CD8-positive, alpha-beta memory T cell (primary cell): ENCODE measurements around the gene PRELID2. TPM values are rescaled to one million over a fixed set of nuclear protein-coding genes. Genes with fewer than 3 reads are reported as not detected.

Source experiments
- CTCF ChIA-PET: fragments of 350-600 bp; sonication (Branson Sonifier 250); formaldehyde crosslinking; loops from one replicate; lab custom pipeline; 2021; ENCODE audit warnings: antibody characterized with exemption; lab: Charles Lee
- POLR2A ChIA-PET: fragments of 350-600 bp; sonication (Branson Sonifier 250); formaldehyde crosslinking; loops from one replicate; lab custom pipeline; 2021; ENCODE audit warnings: antibody characterized with exemption; lab: Charles Lee
- DNase-seq, 5 donors: peaks; one replicate each; pipeline versions ENCODE4 v3.0.0 to v3.0.0-alpha.2; 2020 to 2022; ENCODE audit warnings: mixed read lengths in 1 of 5
- H3K27ac ChIP-seq: one replicate; pipeline ENCODE4 v1.7.0; 2013; ENCODE audit warnings: low read depth, mild to moderate bottlenecking, low read length, moderate library complexity
- H3K27me3 ChIP-seq: 2 replicates; pipeline ENCODE4 v1.7.0; 2013; ENCODE audit warnings: low read length, mild to moderate bottlenecking; ENCODE audit not compliant: insufficient read depth, poor library complexity, severe bottlenecking
- H3K36me3 ChIP-seq: 2 replicates; pipeline ENCODE4 v1.7.0; 2013; ENCODE audit warnings: mild to moderate bottlenecking, low read length, moderate library complexity; ENCODE audit not compliant: insufficient read depth
- H3K4me1 ChIP-seq: 2 replicates; pipeline ENCODE4 v1.7.0; 2013; ENCODE audit warnings: mild to moderate bottlenecking, low read length, moderate library complexity; ENCODE audit not compliant: insufficient read depth
- H3K4me3 ChIP-seq: 2 replicates; pipeline ENCODE4 v1.7.0; 2013; ENCODE audit warnings: mild to moderate bottlenecking, low read length
- H3K9me3 ChIP-seq: 2 replicates; pipeline ENCODE4 v1.7.0; 2013; ENCODE audit warnings: mild to moderate bottlenecking, low read length
- H3K27ac Mint-ChIP-seq, 8 donors: one replicate each; pipeline ENCODE4 v1.8.0; 2020 to 2021; ENCODE audit warnings: mixed read lengths in 8 of 8, mild to moderate bottlenecking in 6 of 8, inconsistent platforms in 3 of 8, moderate library complexity in 3 of 8
- H3K27me3 Mint-ChIP-seq, 2 donors: one replicate each; pipeline ENCODE4 v1.8.0; 2020 to 2021; ENCODE audit warnings: mixed read lengths in 2 of 2, mild to moderate bottlenecking in 1 of 2, moderate library complexity in 1 of 2
- H3K36me3 Mint-ChIP-seq, 3 donors: one replicate each; pipeline ENCODE4 v1.8.0; 2020 to 2021; ENCODE audit warnings: mixed read lengths in 3 of 3, inconsistent platforms in 1 of 3, mild to moderate bottlenecking in 1 of 3
- H3K4me1 Mint-ChIP-seq, 3 donors: one replicate each; pipeline ENCODE4 v1.8.0; 2020 to 2021; ENCODE audit warnings: mixed read lengths in 3 of 3, inconsistent platforms in 1 of 3, mild to moderate bottlenecking in 1 of 3
- H3K4me3 Mint-ChIP-seq, 7 donors: one replicate each; pipeline ENCODE4 v1.8.0; 2020 to 2021; ENCODE audit warnings: mixed read lengths in 7 of 7, mild to moderate bottlenecking in 6 of 7, moderate library complexity in 4 of 7, inconsistent platforms in 2 of 7
- H3K9me3 Mint-ChIP-seq, 5 donors: one replicate each; pipeline ENCODE4 v1.8.0; 2020 to 2022; ENCODE audit warnings: mixed read lengths in 5 of 5, mild to moderate bottlenecking in 3 of 5, moderate library complexity in 2 of 5, inconsistent platforms in 1 of 5
- polyA plus RNA-seq: library from polyadenylated mRNA; unstranded; fragments of 300-500 nt; fragmentation: Illumina TruSeq; gene quantifications from one replicate; pipeline ENCODE4 v1.2.3, GENCODE V29; 2021
- total RNA-seq, 2 experiments: library from RNA; stranded (reverse); gene quantifications; one replicate each; pipeline ENCODE4 v1.2.3, GENCODE V29; 2021

The PRELID2 gene
- total and polyA plus RNA-seq, 3 experiments from 2014 or later = 0.92 to 1.6 (median 1.2) TPM

GRCh38 chr5:145780982-145781381 lies 54.2 kb downstream of the PRELID2 start:
- H3K9me3 Mint-ChIP-seq = no peaks in the 10 kb centered on the region
- H3K9me3 ChIP-seq = no peaks in the 10 kb centered on the region
- no peak overlapping the region for H3K27ac Mint-ChIP-seq
- no peaks in the 10 kb centered on the region for H3K36me3 Mint-ChIP-seq
- H3K4me1 ChIP-seq = no peaks in the 10 kb centered on the region
- H3K27me3 ChIP-seq = no peaks in the 10 kb centered on the region
- no peaks in the 10 kb centered on the region for H3K4me1 Mint-ChIP-seq
- no peak overlapping the region for H3K4me3 Mint-ChIP-seq
- no peak overlapping the region for H3K27ac ChIP-seq
- no peaks in the 10 kb centered on the region for H3K36me3 ChIP-seq
- no peaks in the 10 kb centered on the region for H3K27me3 Mint-ChIP-seq
- CTCF ChIA-PET = no interaction called here
- H3K4me3 ChIP-seq = no peak overlapping the region
- POLR2A ChIA-PET = no interaction called here
- no peak for DNase-seq

GRCh38 chr5:145778144-145778900 lies 56.8 kb downstream of the PRELID2 start:
- no peaks in the 10 kb centered on the region for H3K36me3 ChIP-seq
- no peak overlapping the region for H3K4me3 Mint-ChIP-seq
- H3K4me1 Mint-ChIP-seq = no peaks in the 10 kb centered on the region
- no peak overlapping the region for H3K27ac ChIP-seq
- H3K27ac Mint-ChIP-seq = no peak overlapping the region
- ChIA-PET POLR2A (no interaction called here), CTCF (no interaction called here)
- H3K9me3 ChIP-seq = no peaks in the 10 kb centered on the region
- H3K27me3 Mint-ChIP-seq = no peaks in the 10 kb centered on the region
- H3K4me1 ChIP-seq = no peaks in the 10 kb centered on the region
- no peak for DNase-seq
- no peaks in the 10 kb centered on the region for H3K9me3 Mint-ChIP-seq
- H3K27me3 ChIP-seq = no peaks in the 10 kb centered on the region
- no peaks in the 10 kb centered on the region for H3K36me3 Mint-ChIP-seq
- H3K4me3 ChIP-seq = no peak overlapping the region

- POLR2A ChIA-PET = no interaction called here
- CTCF ChIA-PET = no interaction called here
- Mint-ChIP-seq H3K27ac (no peak overlapping the region), H3K4me1 (no peaks in the 10 kb centered on the region), H3K9me3 (no peaks in the 10 kb centered on the region), H3K27me3 (no peaks in the 10 kb centered on the region), H3K36me3 (no peaks in the 10 kb centered on the region), H3K4me3 (no peak overlapping the region)
- Histone ChIP-seq H3K27me3 (no peaks in the 10 kb centered on the region), H3K36me3 (no peaks in the 10 kb centered on the region), H3K4me3 (no peak overlapping the region), H3K9me3 (no peaks in the 10 kb centered on the region), H3K27ac (no peak overlapping the region), H3K4me1 (no peaks in the 10 kb centered on the region)
- no peak for DNase-seq
Observed at GRCh38 chr5:145777445-145778063, 57.6 kb downstream of the PRELID2 start.

- H3K4me3 ChIP-seq = no peak overlapping the region
- no peaks in the 10 kb centered on the region for H3K4me1 ChIP-seq
- no peak overlapping the region for H3K27ac ChIP-seq
- Mint-ChIP-seq H3K9me3 (no peaks in the 10 kb centered on the region), H3K27ac (no peak overlapping the region), H3K27me3 (no peaks in the 10 kb centered on the region), H3K4me3 (no peak overlapping the region), H3K4me1 (no peaks in the 10 kb centered on the region), H3K36me3 (no peaks in the 10 kb centered on the region)
- DNase-seq = no peak
- no peaks in the 10 kb centered on the region for H3K36me3 ChIP-seq
- H3K27me3 ChIP-seq = no peaks in the 10 kb centered on the region
- CTCF ChIA-PET = no interaction called here
- POLR2A ChIA-PET = no interaction called here
- H3K9me3 ChIP-seq = no peaks in the 10 kb centered on the region
Observed at GRCh38 chr5:145776886-145777285, 58.3 kb downstream of the PRELID2 start.

GRCh38 chr5:145775893-145776444 lies 59.2 kb downstream of the PRELID2 start:
- no peak overlapping the region for H3K4me3 ChIP-seq
- H3K4me1 Mint-ChIP-seq = no peaks in the 10 kb centered on the region
- DNase-seq = no peak
- POLR2A ChIA-PET = no interaction called here
- no peak overlapping the region for H3K4me3 Mint-ChIP-seq
- H3K9me3 ChIP-seq = no peaks in the 10 kb centered on the region
- CTCF ChIA-PET = no interaction called here
- H3K9me3 Mint-ChIP-seq = peaks cover 0 to 4% (median 0%) of the 10 kb centered on the region in 5 donors
- H3K27ac ChIP-seq = no peak overlapping the region
- peaks cover 0 to 2% (median 0%) of the 10 kb centered on the region in 3 donors for H3K36me3 Mint-ChIP-seq
- no peaks in the 10 kb centered on the region for H3K27me3 ChIP-seq
- H3K27me3 Mint-ChIP-seq = no peaks in the 10 kb centered on the region
- H3K4me1 ChIP-seq = no peaks in the 10 kb centered on the region
- H3K36me3 ChIP-seq = no peaks in the 10 kb centered on the region
- H3K27ac Mint-ChIP-seq = no peak overlapping the region

- ChIA-PET POLR2A (no interaction called here), CTCF (no interaction called here)
- H3K27me3 ChIP-seq = no peaks in the 10 kb centered on the region
- Mint-ChIP-seq H3K4me3 (no peak overlapping the region), H3K9me3 (peaks cover 0 to 4% (median 0%) of the 10 kb centered on the region in 5 donors), H3K36me3 (peaks cover 0 to 2% (median 0%) of the 10 kb centered on the region in 3 donors), H3K27me3 (no peaks in the 10 kb centered on the region), H3K4me1 (no peaks in the 10 kb centered on the region), H3K27ac (no peak overlapping the region)
- H3K27ac ChIP-seq = no peak overlapping the region
- H3K9me3 ChIP-seq = no peaks in the 10 kb centered on the region
- H3K4me1 ChIP-seq = no peaks in the 10 kb centered on the region
- H3K36me3 ChIP-seq = no peaks in the 10 kb centered on the region
- no peak overlapping the region for H3K4me3 ChIP-seq
- no peak for DNase-seq
Observed at GRCh38 chr5:145775411-145775810, 59.7 kb downstream of the PRELID2 start.

- no peaks in the 10 kb centered on the region for H3K36me3 ChIP-seq
- Mint-ChIP-seq H3K4me3 (no peak overlapping the region), H3K4me1 (no peaks in the 10 kb centered on the region), H3K27me3 (no peaks in the 10 kb centered on the region), H3K36me3 (peaks cover 0 to 2% (median 0%) of the 10 kb centered on the region in 3 donors), H3K27ac (no peak overlapping the region), H3K9me3 (peaks cover 0 to 4% (median 0%) of the 10 kb centered on the region in 5 donors)
- H3K4me3 ChIP-seq = no peak overlapping the region
- no peaks in the 10 kb centered on the region for H3K9me3 ChIP-seq
- DNase-seq = no peak
- no peaks in the 10 kb centered on the region for H3K27me3 ChIP-seq
- H3K27ac ChIP-seq = no peak overlapping the region
- no peaks in the 10 kb centered on the region for H3K4me1 ChIP-seq
- POLR2A ChIA-PET = no interaction called here
- CTCF ChIA-PET = no interaction called here
Observed at GRCh38 chr5:145774442-145774841, 60.7 kb downstream of the PRELID2 start.

GRCh38 chr5:145772466-145772865 lies 62.7 kb downstream of the PRELID2 start:
- CTCF ChIA-PET = no interaction called here
- H3K27me3 Mint-ChIP-seq = no peaks in the 10 kb centered on the region

More at GRCh38 chr5:145772466-145772865, 62.7 kb downstream of the PRELID2 start:
- Histone ChIP-seq H3K27me3 (no peaks in the 10 kb centered on the region), H3K4me1 (no peaks in the 10 kb centered on the region), H3K4me3 (no peak overlapping the region), H3K9me3 (no peaks in the 10 kb centered on the region), H3K36me3 (no peaks in the 10 kb centered on the region), H3K27ac (no peak overlapping the region)
- Mint-ChIP-seq H3K4me1 (no peaks in the 10 kb centered on the region), H3K27ac (no peak overlapping the region), H3K9me3 (peaks cover 0 to 4% (median 0%) of the 10 kb centered on the region in 5 donors), H3K4me3 (no peak overlapping the region), H3K36me3 (peaks cover 0 to 2% (median 0%) of the 10 kb centered on the region in 3 donors)
- POLR2A ChIA-PET = no interaction called here
- no peak for DNase-seq
